ENCODE measurements around the gene STAT3. TPM values are rescaled to one million over a fixed set of nuclear protein-coding genes. Genes with fewer than 3 reads are reported as not detected.
A peak's percentile ranks its signal among the peaks of the same experiment; 100 is the strongest.
"Not testable (repeated sequence)": the region's sequence is repeated elsewhere in the genome, so short reads cannot be mapped to it uniquely, and the experiment has no call there.

STAT3 gene
- total RNA-seq, 5 donors from 2014 or later (not counting 1 experiment from before 2014, with no cell fraction given): 113 to 242 (median 129) TPM

DNA sequence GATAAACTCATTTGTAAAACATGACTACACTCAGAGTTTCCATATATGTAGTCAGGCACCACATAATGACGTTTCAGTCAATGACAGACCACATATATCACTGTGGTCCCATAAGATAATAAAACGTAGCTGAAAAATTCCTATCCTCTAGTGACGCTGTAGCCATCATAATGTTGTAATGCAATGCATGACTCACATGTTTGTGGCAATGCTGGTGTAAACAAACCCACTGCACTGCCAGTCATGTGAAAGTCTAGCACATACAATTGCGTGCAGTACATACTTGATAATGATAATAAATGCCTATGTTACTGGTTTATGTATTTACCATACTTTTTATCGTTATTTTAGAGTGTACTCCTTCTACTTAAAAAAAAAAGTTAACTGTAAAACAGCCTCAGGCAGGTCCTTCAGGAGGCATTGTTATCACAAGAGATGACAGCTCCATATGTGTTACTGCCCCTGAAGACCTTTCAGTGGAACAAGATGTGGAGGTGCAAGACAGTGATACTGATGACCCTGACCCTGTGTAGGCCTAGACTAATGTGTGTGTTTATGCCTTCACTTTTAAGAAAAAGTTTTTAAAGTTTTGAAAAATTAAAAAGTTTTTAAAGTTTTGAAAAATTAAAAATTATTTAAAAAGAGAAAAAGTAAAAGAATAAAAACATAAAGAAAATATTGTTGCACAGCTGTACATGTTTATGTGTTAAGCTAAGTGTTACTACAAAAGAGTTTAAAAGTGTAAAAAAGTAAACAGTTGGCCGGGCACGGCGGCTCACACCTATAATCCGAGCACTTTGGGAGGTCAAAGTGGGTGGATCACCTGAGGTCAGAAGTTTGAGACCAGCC lies 121.1 kb downstream of the STAT3 start:
- Mint-ChIP-seq H3K27me3 (no peaks in the 10 kb centered on the region), H3K27ac (peak overlapping the region; percentile 84 to 91), H3K36me3 (peaks cover 18% of the 10 kb centered on the region), H3K4me3 (peak overlapping the region; percentile 24 to 29 (median 28)), H3K4me1 (peaks cover 58 to 68% (median 67%) of the 10 kb centered on the region in 3 donors), H3K9me3 (no peaks in the 10 kb centered on the region)
- Histone ChIP-seq H3K27me3 (replicated peaks in 1 of 2; ENCODE audit: control insufficient read depth in 2 of 2, extremely low read depth in 1 of 2, insufficient read depth in 2 of 2, low read length in 1 of 2) (no peaks in the 10 kb centered on the region), H3K9me3 (no peaks in the 10 kb centered on the region), H3K36me3 (ENCODE audit: control insufficient read depth in 2 of 2, extremely low read depth in 1 of 2, insufficient read depth in 1 of 2, low read length in 1 of 2) (no peaks in the 10 kb centered on the region), H3K27ac (ENCODE audit: low read length) (peak overlapping the region; percentile 83), H3K4me3 (ENCODE audit: control insufficient read depth in 1 of 2, extremely low read depth in 1 of 2, low read length in 1 of 2) (no peak overlapping the region), H3K4me1 (ENCODE audit: control insufficient read depth in 1 of 2, extremely low read depth in 1 of 2, insufficient read depth in 2 of 2, low read length in 2 of 2) (peaks cover 34 to 41% of the 10 kb centered on the region in 2 experiments)
- POLR2A ChIA-PET: interaction anchor here (0.5 to 11.7 kb wide), 12 partner anchors 9 to 618 kb away, joined by 3 to 147 read pairs (median 5); partner anchors contain the start of genes ODAD4 (in 1 of the 2), STAT3 (in 1 of the 2), STAT5A (in 1 of the 2) and STAT5B (in 1 of the 2)
- WGBS (ENCODE audit: insufficient coverage): 0% methylated on average over 1 of the region's 9 CpGs
- CTCF ChIA-PET: interaction anchor here (0.6 to 1.7 kb wide), 5 partner anchors 19 to 149 kb away, joined by 3 to 8 read pairs (median 3); no protein-coding TSS in a partner anchor
- peak in 27 of 35 experiments; percentile 19 to 87 (median 53) for DNase-seq
- ATAC-seq (replicated peaks in 1 of 4): peak; percentile 67 to 90 (median 78)

DNA sequence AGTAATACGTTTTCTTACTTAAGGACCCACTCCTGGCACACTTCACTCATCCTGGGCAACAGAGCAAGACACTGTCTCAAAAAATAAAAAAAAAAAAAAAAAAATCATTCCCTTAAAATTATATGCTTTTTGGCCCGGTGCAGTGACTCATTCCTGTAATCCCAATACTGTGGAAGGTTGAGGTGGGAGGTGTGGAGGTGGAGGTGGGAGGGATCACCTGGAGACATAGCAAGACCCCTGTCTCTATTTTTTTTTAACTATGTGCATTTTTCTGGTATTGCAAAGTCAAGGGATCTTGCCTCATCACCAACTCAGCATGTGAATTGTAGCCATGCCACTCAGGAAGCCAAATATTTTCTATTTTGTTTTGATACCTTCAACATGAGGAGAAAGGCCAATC lies 121.8 kb downstream of the STAT3 start:
- ATAC-seq (replicated peaks in 1 of 4) (no peak), DNase-seq (no peak)
- Histone ChIP-seq H3K9me3 (no peaks in the 10 kb centered on the region), H3K4me1 (ENCODE audit: control insufficient read depth in 1 of 2, extremely low read depth in 1 of 2, insufficient read depth in 2 of 2, low read length in 2 of 2) (peaks cover 35 to 37% of the 10 kb centered on the region in 2 experiments), H3K27me3 (replicated peaks in 1 of 2; ENCODE audit: control insufficient read depth in 2 of 2, extremely low read depth in 1 of 2, insufficient read depth in 2 of 2, low read length in 1 of 2) (no peaks in the 10 kb centered on the region), H3K4me3 (ENCODE audit: control insufficient read depth in 1 of 2, extremely low read depth in 1 of 2, low read length in 1 of 2) (no peak overlapping the region), H3K27ac (ENCODE audit: low read length) (peak overlapping the region; percentile 83), H3K36me3 (ENCODE audit: control insufficient read depth in 2 of 2, extremely low read depth in 1 of 2, insufficient read depth in 1 of 2, low read length in 1 of 2) (no peaks in the 10 kb centered on the region)
- peaks cover 18% of the 10 kb centered on the region for H3K36me3 Mint-ChIP-seq
- no peaks in the 10 kb centered on the region for H3K27me3 Mint-ChIP-seq
- H3K4me3 Mint-ChIP-seq: peak overlapping the region; percentile 24 to 29 (median 28)
- no CpG with 5 or more reads among the region's 2 CpGs for WGBS (ENCODE audit: insufficient coverage)
- ChIA-PET CTCF (interaction anchor here in 1 of 2 donors (1.3 kb wide), 1 partner anchor 18 kb away, joined by 8 read pairs; no protein-coding TSS in a partner anchor), POLR2A (interaction anchor here (0.6 to 11.7 kb wide), 6 partner anchors 14 to 617 kb away, joined by 3 to 147 read pairs (median 4); partner anchors contain the start of genes STAT3 (in 1 of the 2) and STAT5A (in 1 of the 2))
- no peaks in the 10 kb centered on the region for H3K9me3 Mint-ChIP-seq
- peak overlapping the region; percentile 82 to 84 for H3K27ac Mint-ChIP-seq
- H3K4me1 Mint-ChIP-seq: peaks cover 51 to 63% (median 63%) of the 10 kb centered on the region in 3 donors

DNA sequence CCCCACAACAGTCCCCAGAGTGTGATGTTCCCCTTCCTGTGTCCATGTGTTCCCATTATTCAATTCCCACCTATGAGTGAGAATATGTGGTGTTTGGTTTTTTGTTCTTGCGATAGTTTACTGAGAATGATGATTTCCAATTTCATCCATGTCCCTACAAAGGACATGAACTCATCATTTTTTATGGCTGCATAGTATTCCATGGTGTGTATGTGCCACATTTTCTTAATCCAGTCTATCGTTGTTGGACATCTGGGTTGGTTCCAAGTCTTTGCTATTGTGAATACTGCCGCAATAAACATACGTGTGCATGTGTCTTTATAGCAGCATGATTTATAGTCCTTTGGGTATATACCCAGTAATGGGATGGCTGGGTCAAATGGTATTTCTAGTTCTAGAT lies 123.9 kb downstream of the STAT3 start:
- H3K36me3 ChIP-seq (ENCODE audit: control insufficient read depth in 2 of 2, extremely low read depth in 1 of 2, insufficient read depth in 1 of 2, low read length in 1 of 2); H3K9me3 Mint-ChIP-seq; H3K27ac Mint-ChIP-seq; DNase-seq; H3K27me3 ChIP-seq (replicated peaks in 1 of 2; ENCODE audit: control insufficient read depth in 2 of 2, extremely low read depth in 1 of 2, insufficient read depth in 2 of 2, low read length in 1 of 2); H3K4me3 Mint-ChIP-seq; H3K4me3 ChIP-seq (ENCODE audit: control insufficient read depth in 1 of 2, extremely low read depth in 1 of 2, low read length in 1 of 2); ATAC-seq (replicated peaks in 1 of 4); H3K27ac ChIP-seq (ENCODE audit: low read length); H3K27me3 Mint-ChIP-seq; H3K9me3 ChIP-seq: not testable (repeated sequence)
- ChIA-PET POLR2A (interaction anchor here in 1 of 2 donors (11.7 kb wide), 1 partner anchor 16 kb away, joined by 147 read pairs; no protein-coding TSS in a partner anchor), CTCF (interaction anchor here (0.6 to 1.5 kb wide), 4 partner anchors 11 to 16 kb away, joined by 3 to 4 read pairs (median 3); no protein-coding TSS in a partner anchor)
- H3K4me1 Mint-ChIP-seq: peaks cover 45 to 59% (median 58%) of the 10 kb centered on the region in 3 donors
- no CpG with 5 or more reads among the region's 4 CpGs for WGBS (ENCODE audit: insufficient coverage)
- peaks cover 23 to 36% of the 10 kb centered on the region in 2 experiments for H3K4me1 ChIP-seq (ENCODE audit: control insufficient read depth in 1 of 2, extremely low read depth in 1 of 2, insufficient read depth in 2 of 2, low read length in 2 of 2)
- peaks cover 10% of the 10 kb centered on the region for H3K36me3 Mint-ChIP-seq

Other genes starting within 250 kb of the STAT3 start
- 10 to 100 TPM; 72.3 to 85.9 (median 79.3) TPM for gene RAB5C, start 233.5 kb downstream of the STAT3 start, total RNA-seq
- under 1 TPM in 4 of 5 donors, not detected in 1; 0.06 to 0.35 (median 0.20) TPM for gene KCNH4, start 207.3 kb downstream of the STAT3 start, total RNA-seq
- not detected for gene HCRT, start 203.0 kb downstream of the STAT3 start, total RNA-seq
- gene GHDC, start 193.9 kb downstream of the STAT3 start, total RNA-seq: 10 to 100 TPM; 15.8 to 26.2 (median 22.5) TPM
- gene STAT5B, start 112.1 kb downstream of the STAT3 start, total RNA-seq: 100 to 1,000 TPM; 178 to 205 (median 186) TPM
- 100 to 1,000 TPM; 141 to 160 (median 147) TPM for gene STAT5A, start 99.9 kb downstream of the STAT3 start, total RNA-seq
- 1 to 10 TPM in 4 of 5 donors, under 1 TPM in 1; 0.83 to 2.3 (median 2.1) TPM for gene CAVIN1, start 34.8 kb upstream of the STAT3 start, total RNA-seq
- 10 to 100 TPM; 11.1 to 18.0 (median 14.9) TPM for gene ATP6V0A1, start 70.4 kb upstream of the STAT3 start, total RNA-seq
- 10 to 100 TPM; 13.2 to 35.1 (median 28.8) TPM for gene NAGLU, start 147.8 kb upstream of the STAT3 start, total RNA-seq
- gene HSD17B1, start 164.5 kb upstream of the STAT3 start, total RNA-seq: 1 to 10 TPM; 1.2 to 2.2 (median 1.4) TPM
- 10 to 100 TPM; 43.2 to 79.0 (median 74.9) TPM for gene COASY, start 173.7 kb upstream of the STAT3 start, total RNA-seq
- gene MLX, start 178.7 kb upstream of the STAT3 start, total RNA-seq: 10 to 100 TPM; 31.4 to 68.9 (median 61.2) TPM
- 1 to 10 TPM; 2.2 to 4.3 (median 3.2) TPM for gene PSMC3IP, start 189.3 kb upstream of the STAT3 start, total RNA-seq
- gene RETREG3, start 220.9 kb upstream of the STAT3 start, total RNA-seq: 100 to 1,000 TPM in 3 of 5 donors, 10 to 100 TPM in 2; 72.4 to 150 (median 139) TPM
- gene TUBG1, start 221.2 kb upstream of the STAT3 start, total RNA-seq: 10 to 100 TPM in 3 of 5 donors, 1 to 10 TPM in 2; 6.5 to 18.9 (median 16.2) TPM

All from T-cell (primary cell).